GM12878 (cell line): ENCODE results near the gene ADGRG7. TPM values are rescaled to one million over a fixed set of nuclear protein-coding genes. Genes with fewer than 3 reads are reported as not detected.

Source experiments
- ATAC-seq: fragments of 200-7000 bp; cut with Tn5 transposase; 3 replicates; pipeline ENCODE4 v1.9.1; 2020; ENCODE audit warnings: mild to moderate bottlenecking, moderate library complexity
- BruUV-seq: library from RNA; stranded (reverse); fragments of 400-500 nt; replicated peaks from 2 replicates; lab custom pipeline; 2021; lab: Mats Ljungman, UMichigan
- CTCF ChIA-PET: fragments of 300-600 bp; sonication (Branson Sonifier 250); formaldehyde crosslinking; extraction: SDS; loops from one replicate; lab custom pipeline; 2021; ENCODE audit warnings: inconsistent platforms; lab: Yijun Ruan, JAX
- POLR2A ChIA-PET: fragments of 350-600 bp; formaldehyde crosslinking; extraction: SDS; loops from one replicate; lab custom pipeline; 2021; ENCODE audit warnings: inconsistent platforms; lab: Charles Lee
- RAD21 ChIA-PET: fragments of 300-600 bp; sonication (Branson Sonifier 250); formaldehyde crosslinking; loops from one replicate; lab custom pipeline; 2023; ENCODE audit warnings: antibody characterized with exemption; ENCODE audit not compliant: unreplicated experiment; lab: Charles Lee
- SMC1A ChIA-PET: fragments of 300-600 bp; sonication (Branson Sonifier 250); formaldehyde crosslinking; loops from one replicate; lab custom pipeline; 2023; ENCODE audit not compliant: unreplicated experiment, uncharacterized antibody; lab: Charles Lee
- DNase-seq: peaks from one replicate; pipeline ENCODE4 v3.0.0-alpha.2; 2011; ENCODE audit warnings: low read depth, low spot score
- FAIRE-seq: peaks from 3 replicates; lab custom pipeline; 2011; peaks lifted over from hg19 to GRCh38; lab: Jason Lieb, UNC
- H2AFZ ChIP-seq: 2 replicates; pipeline ENCODE4 v1.6.0; 2011; ENCODE audit warnings: low read depth, low read length, control low read depth; ENCODE audit not compliant: control insufficient read depth
- H3K27ac ChIP-seq: 2 replicates; pipeline ENCODE4 v1.5.1; 2011; ENCODE audit warnings: control low read depth; ENCODE audit not compliant: control insufficient read depth, insufficient read depth
- H3K27me3 ChIP-seq, 2 experiments: replicated peaks in 1 of 2; 2 replicates each; pipeline versions ENCODE4 v1.6.0 to v1.6.1; 2011; ENCODE audit warnings: low read length in 1 of 2; ENCODE audit not compliant: control insufficient read depth in 2 of 2, insufficient read depth in 2 of 2
- H3K36me3 ChIP-seq, 2 experiments: 2 replicates each; pipeline ENCODE4 v1.5.1; 2011; ENCODE audit warnings: low read length in 1 of 2; ENCODE audit not compliant: control insufficient read depth in 2 of 2, insufficient read depth in 2 of 2
- H3K4me1 ChIP-seq: 2 replicates; pipeline ENCODE4 v1.6.1; 2011; ENCODE audit warnings: mild to moderate bottlenecking, low read length, moderate library complexity, mixed read lengths; ENCODE audit not compliant: control insufficient read depth, insufficient read depth
- H3K4me2 ChIP-seq: 2 replicates; pipeline ENCODE4 v1.6.0; 2011; ENCODE audit warnings: control low read depth; ENCODE audit not compliant: control insufficient read depth, insufficient read depth
- H3K4me3 ChIP-seq: fragments of 200-600 bp; sonication (generic); 2 replicates; pipeline ENCODE4 v1.5.1; 2016
- H3K79me2 ChIP-seq: 2 replicates; pipeline ENCODE4 v1.6.0; 2011; ENCODE audit warnings: low read length; ENCODE audit not compliant: control insufficient read depth, insufficient read depth
- H3K9ac ChIP-seq: 2 replicates; pipeline ENCODE4 v1.8.0; 2011; ENCODE audit warnings: low read length, control low read depth, mixed read lengths; ENCODE audit not compliant: control insufficient read depth, insufficient read depth
- H3K9me3 ChIP-seq: replicated peaks from 3 replicates; pipeline ENCODE4 v1.5.1; 2011; ENCODE audit warnings: mild to moderate bottlenecking, low read length; ENCODE audit not compliant: control insufficient read depth, insufficient read depth
- H4K20me1 ChIP-seq: 2 replicates; pipeline ENCODE4 v1.6.0; 2011; ENCODE audit not compliant: control insufficient read depth, insufficient read depth
- NRF1 ChIP-seq: conservative IDR thresholded peaks from 2 replicates; pipeline ENCODE4 v1.6.1; 2011; ENCODE audit warnings: mild to moderate bottlenecking, low read depth, low read length, improper control_type of control experiment
- PML ChIP-seq: IDR thresholded peaks from 2 replicates; pipeline ENCODE4 v1.6.1; 2012; ENCODE audit warnings: low read length, inconsistent platforms
- POLR2AphosphoS2 ChIP-seq: IDR thresholded peaks from 2 replicates; pipeline ENCODE4 v1.6.1; 2011; ENCODE audit warnings: low read depth, mild to moderate bottlenecking, low read length, improper control_type of control experiment, moderate library complexity
- RB1 ChIP-seq: fragments of 450-650 bp; formaldehyde crosslinking; IDR thresholded peaks from 2 replicates; pipeline ENCODE4 v1.6.1; 2017; ENCODE audit warnings: mild to moderate bottlenecking, borderline replicate concordance
- SMAD1 ChIP-seq: fragments of 450-650 bp; IDR thresholded peaks from 2 replicates; pipeline ENCODE4 v1.6.1; 2018; ENCODE audit warnings: mild to moderate bottlenecking, low read depth; ENCODE audit not compliant: partially characterized antibody
- TCF3 ChIP-seq: IDR thresholded peaks from 2 replicates; pipeline ENCODE4 v1.6.1; 2012; ENCODE audit warnings: low read depth, mild to moderate bottlenecking, low read length, borderline replicate concordance; ENCODE audit not compliant: insufficient read depth
- WGBS: methylation state at CpG from one replicate; pipeline ENCODE4 v1.1.6; 2016; ENCODE audit warnings: low lambda C conversion rate; ENCODE audit not compliant: insufficient replicate concordance, insufficient coverage; ENCODE audit errors: missing lambda C conversion rate; 5-methylcytosine and 5-hydroxymethylcytosine counted together
- in situ Hi-C: fragments of 300-500 bp; cut with MboI; formaldehyde crosslinking; loops from 9 replicates; pipeline ENCODE4 v1.14.3; 2018; ENCODE audit warnings: mixed read lengths
- intact Hi-C: fragments of 100-400 bp; cut with micrococcal nuclease; formaldehyde crosslinking; loops from one replicate; pipeline ENCODE4 v1.14.2; 2022; ENCODE audit not compliant: unreplicated experiment
- polyA plus RNA-seq, 11 experiments: library from polyadenylated mRNA; depleted of rRNA in 4 of 11; unstranded in 6 of 11; stranded (reverse) in 5 of 11; fragments of >200 nt; fragmentation: Nextera tagmentation in 4 of 11; fragmentation: Illumina TruSeq in 1 of 11; extraction: Ambion mirVana in 4 of 11; extraction: Trizol in 1 of 11; gene quantifications; 1 replicate in 1 of 11; 2 replicates in 10 of 11; pipeline versions ENCODE4 v1.2.1 to v1.2.3, GENCODE V29; 2011 to 2016; ENCODE audit warnings: inconsistent platforms in 2 of 11, missing spikeins in 2 of 11, low read depth in 1 of 11
- total RNA-seq, 4 experiments: library from RNA; depleted of rRNA in 3 of 4; stranded (reverse); fragments of >200 nt in 3 of 4; fragmentation: Illumina TruSeq in 1 of 4; extraction: Trizol in 1 of 4; gene quantifications; 2 replicates each; pipeline versions ENCODE4 v1.2.1 to v1.2.3, GENCODE V29; 2013 to 2021
- TF ChIP-seq, protein P1 (sequence below): fragments of 450-650 bp; IDR thresholded peaks from 2 replicates; pipeline ENCODE4 v1.6.1; 2016; ENCODE audit warnings: mild to moderate bottlenecking
- TF ChIP-seq, protein P2 (sequence below): IDR thresholded peaks from 2 replicates; pipeline ENCODE4 v1.6.1; 2012; ENCODE audit warnings: mild to moderate bottlenecking, low read depth, low read length

Gene ADGRG7
- total and polyA plus RNA-seq, 10 of the 15 experiments (the other 5 are each of a cell fraction or from before 2014, with no cell fraction given), result 0.02 to 0.21 (median 0.14) TPM; not detected in 7

DNA sequence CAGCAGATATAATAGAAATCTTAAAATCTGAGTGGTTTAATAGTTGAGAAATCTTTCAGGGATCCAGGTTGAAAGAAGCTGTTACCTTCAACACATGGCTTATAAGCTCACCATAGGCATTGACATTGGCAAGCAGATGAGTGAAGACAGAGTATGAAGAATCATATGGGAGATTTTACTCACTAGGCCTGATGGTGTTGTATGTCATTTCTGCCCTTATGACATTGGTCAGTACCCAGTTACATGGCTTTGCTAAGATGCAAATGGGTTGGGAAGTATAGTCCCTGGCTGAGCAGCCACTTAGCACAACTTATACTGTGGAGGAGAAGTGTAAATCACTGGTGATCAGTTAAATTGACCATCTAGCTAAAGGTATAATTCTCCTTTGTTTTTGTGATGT, 105.8 kb downstream of the ADGRG7 start:
- Histone ChIP-seq H3K27me3 (no peaks in the 10 kb centered on the region), H2AFZ (no peak overlapping the region), H3K79me2 (peaks cover 91% of the 10 kb centered on the region), H3K4me1 (peaks cover 6% of the 10 kb centered on the region; the same call in 1 of the 2 replicates), H3K27ac (no peak overlapping the region), H3K4me2 (0 out of 2 replicates have a peak overlapping the region, but pooled peaks have one; percentile 27), H3K36me3 (peaks cover 3 to 23% of the 10 kb centered on the region in 2 experiments), H4K20me1 (no peaks in the 10 kb centered on the region), H3K4me3 (no peak overlapping the region), H3K9ac (no peak overlapping the region), H3K9me3 (no peaks in the 10 kb centered on the region; the same call in 1 of the 3 replicates)
- peak; percentile 61 for ATAC-seq
- TF ChIP-seq RB1 (no peak), TCF3 (no peak), PML (no peak)
- ChIA-PET POLR2A (interaction anchor here (0.7 to 0.8 kb wide), 2 partner anchors 11 to 44 kb away, joined by 3 to 6 read pairs; no protein-coding TSS in a partner anchor), RAD21 (interaction anchor here (1.0 to 1.5 kb wide), 5 partner anchors 11 to 253 kb away, joined by 3 to 4 read pairs (median 3); no protein-coding TSS in a partner anchor), SMC1A (interaction anchor here (0.6 to 6.0 kb wide), 10 partner anchors 9 to 1272 kb away, joined by 3 to 34 read pairs (median 5); no protein-coding TSS in a partner anchor), CTCF (interaction anchor here (0.6 to 2.1 kb wide), 4 partner anchors 21 to 416 kb away, joined by 3 to 8 read pairs (median 5); no protein-coding TSS in a partner anchor)
- FAIRE-seq, result no peak
- no TSS peak for BruUV-seq
- in situ Hi-C loops, result no loop called here
- intact Hi-C loops, result loop anchor here (10.0 kb wide), 1 partner anchor 400 kb away; no protein-coding TSS in a partner anchor
- DNase-seq, result no peak

DNA sequence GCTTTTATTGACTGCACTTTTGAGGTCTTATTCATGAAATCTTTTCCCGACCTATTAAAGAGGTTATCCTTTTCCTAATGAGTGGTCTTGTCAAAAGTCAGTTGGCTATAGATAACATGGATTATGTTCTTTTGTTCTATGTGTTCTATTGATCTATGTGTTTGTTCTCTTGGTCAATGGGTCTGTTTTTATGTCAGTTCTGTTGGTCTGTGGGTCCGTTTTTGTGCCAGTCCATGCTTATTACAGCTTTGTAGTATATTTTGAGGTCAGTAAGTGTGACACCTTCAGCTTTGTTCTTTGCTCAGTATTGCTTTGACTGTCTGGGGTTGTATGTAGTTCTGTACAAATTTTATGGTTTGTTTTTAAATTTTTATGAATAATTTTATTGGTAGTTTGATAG, 107.7 kb downstream of the ADGRG7 start:
- no peak overlapping the region for H2AFZ ChIP-seq
- intact Hi-C loops, result loop anchor here (2.0 to 10.0 kb wide), 2 partner anchors 114 to 402 kb away; no protein-coding TSS in a partner anchor
- H3K9ac ChIP-seq, result no peak overlapping the region
- DNase-seq (no peak), FAIRE-seq (no peak)
- H3K4me2 ChIP-seq, result no peak overlapping the region
- RAD21 ChIA-PET, result no interaction called here
- H3K79me2 ChIP-seq, result peaks cover 77% of the 10 kb centered on the region
- CTCF ChIA-PET, result interaction anchor here (0.7 to 1.4 kb wide), 5 partner anchors 23 to 548 kb away, joined by 3 to 5 read pairs (median 3); no protein-coding TSS in a partner anchor
- H4K20me1 ChIP-seq, result no peaks in the 10 kb centered on the region
- no peak for TF ChIP-seq NRF1
- TF ChIP-seq, protein P1, sequence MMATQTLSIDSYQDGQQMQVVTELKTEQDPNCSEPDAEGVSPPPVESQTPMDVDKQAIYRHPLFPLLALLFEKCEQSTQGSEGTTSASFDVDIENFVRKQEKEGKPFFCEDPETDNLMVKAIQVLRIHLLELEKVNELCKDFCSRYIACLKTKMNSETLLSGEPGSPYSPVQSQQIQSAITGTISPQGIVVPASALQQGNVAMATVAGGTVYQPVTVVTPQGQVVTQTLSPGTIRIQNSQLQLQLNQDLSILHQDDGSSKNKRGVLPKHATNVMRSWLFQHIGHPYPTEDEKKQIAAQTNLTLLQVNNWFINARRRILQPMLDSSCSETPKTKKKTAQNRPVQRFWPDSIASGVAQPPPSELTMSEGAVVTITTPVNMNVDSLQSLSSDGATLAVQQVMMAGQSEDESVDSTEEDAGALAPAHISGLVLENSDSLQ, result no peak
- TF ChIP-seq, protein P2, sequence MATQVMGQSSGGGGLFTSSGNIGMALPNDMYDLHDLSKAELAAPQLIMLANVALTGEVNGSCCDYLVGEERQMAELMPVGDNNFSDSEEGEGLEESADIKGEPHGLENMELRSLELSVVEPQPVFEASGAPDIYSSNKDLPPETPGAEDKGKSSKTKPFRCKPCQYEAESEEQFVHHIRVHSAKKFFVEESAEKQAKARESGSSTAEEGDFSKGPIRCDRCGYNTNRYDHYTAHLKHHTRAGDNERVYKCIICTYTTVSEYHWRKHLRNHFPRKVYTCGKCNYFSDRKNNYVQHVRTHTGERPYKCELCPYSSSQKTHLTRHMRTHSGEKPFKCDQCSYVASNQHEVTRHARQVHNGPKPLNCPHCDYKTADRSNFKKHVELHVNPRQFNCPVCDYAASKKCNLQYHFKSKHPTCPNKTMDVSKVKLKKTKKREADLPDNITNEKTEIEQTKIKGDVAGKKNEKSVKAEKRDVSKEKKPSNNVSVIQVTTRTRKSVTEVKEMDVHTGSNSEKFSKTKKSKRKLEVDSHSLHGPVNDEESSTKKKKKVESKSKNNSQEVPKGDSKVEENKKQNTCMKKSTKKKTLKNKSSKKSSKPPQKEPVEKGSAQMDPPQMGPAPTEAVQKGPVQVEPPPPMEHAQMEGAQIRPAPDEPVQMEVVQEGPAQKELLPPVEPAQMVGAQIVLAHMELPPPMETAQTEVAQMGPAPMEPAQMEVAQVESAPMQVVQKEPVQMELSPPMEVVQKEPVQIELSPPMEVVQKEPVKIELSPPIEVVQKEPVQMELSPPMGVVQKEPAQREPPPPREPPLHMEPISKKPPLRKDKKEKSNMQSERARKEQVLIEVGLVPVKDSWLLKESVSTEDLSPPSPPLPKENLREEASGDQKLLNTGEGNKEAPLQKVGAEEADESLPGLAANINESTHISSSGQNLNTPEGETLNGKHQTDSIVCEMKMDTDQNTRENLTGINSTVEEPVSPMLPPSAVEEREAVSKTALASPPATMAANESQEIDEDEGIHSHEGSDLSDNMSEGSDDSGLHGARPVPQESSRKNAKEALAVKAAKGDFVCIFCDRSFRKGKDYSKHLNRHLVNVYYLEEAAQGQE, result no peak
- TF ChIP-seq SMAD1, result no peak
- no peak for TF ChIP-seq POLR2AphosphoS2
- TF ChIP-seq, all 136 proteins: peak for 0
- POLR2A ChIA-PET, result interaction anchor here (0.9 kb wide), 1 partner anchor 9 kb away, joined by 4 read pairs; no protein-coding TSS in a partner anchor
- 94% methylated on average over 2 of the region's 2 CpGs for WGBS
- SMC1A ChIA-PET, result interaction anchor here (0.7 to 4.5 kb wide), 3 partner anchors 11 to 67 kb away, joined by 3 to 18 read pairs (median 4); no protein-coding TSS in a partner anchor
- no peaks in the 10 kb centered on the region for H3K4me1 ChIP-seq
- peaks cover 5 to 28% of the 10 kb centered on the region in 2 experiments for H3K36me3 ChIP-seq
- in situ Hi-C loops, result no loop called here
- BruUV-seq, result no TSS peak
- no peaks in the 10 kb centered on the region for H3K27me3 ChIP-seq
- no peaks in the 10 kb centered on the region; the same call in 2 of the 3 replicates for H3K9me3 ChIP-seq
- H3K4me3 ChIP-seq, result 0 out of 2 replicates have a peak overlapping the region, but pooled peaks have one; percentile 31
- H3K27ac ChIP-seq, result no peak overlapping the region
- peak; percentile 46 for ATAC-seq
